CD4-positive, alpha-beta T cell treated with Interleukin-6 at 100 ng/mL for 8 hours (primary cell): Measurements from ENCODE around the gene POU2F1.
"Not testable (repeated sequence)": the region's sequence is repeated elsewhere in the genome, so short reads cannot be mapped to it uniquely, and the experiment has no call there.

Experiments
- DNase-seq: peaks from one replicate; pipeline ENCODE4 v3.0.0-alpha.2; 2020; ENCODE audit warnings: mixed read lengths, low spot score

Gene POU2F1

DNA sequence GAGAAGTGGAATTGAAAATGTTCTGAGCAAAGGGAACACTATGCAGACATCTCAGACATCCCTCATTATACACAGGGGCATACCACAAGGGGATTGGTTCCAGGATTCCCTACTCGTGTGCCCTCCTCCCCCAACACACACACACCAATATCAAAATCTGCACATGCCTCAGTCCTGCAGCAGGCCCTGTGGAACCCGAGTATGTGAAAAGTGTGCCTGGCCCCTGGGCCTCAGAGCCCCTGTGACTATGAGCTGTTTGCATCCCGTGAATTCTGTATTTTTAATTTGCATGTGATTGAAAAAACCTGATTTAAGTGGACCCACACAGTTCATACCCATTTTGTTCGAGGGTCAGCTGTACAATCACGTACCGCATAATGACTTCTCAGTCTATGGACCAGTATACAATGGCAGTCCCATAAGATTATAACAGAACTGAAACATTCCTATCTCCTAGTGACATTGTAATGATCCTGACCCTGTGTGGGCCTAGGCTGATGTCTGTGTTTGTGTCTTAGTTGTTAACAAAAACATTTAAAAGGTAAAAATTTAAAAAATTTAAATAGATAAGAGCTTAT lies 11.3 kb downstream of the POU2F1 start:
- no peak for DNase-seq

DNA sequence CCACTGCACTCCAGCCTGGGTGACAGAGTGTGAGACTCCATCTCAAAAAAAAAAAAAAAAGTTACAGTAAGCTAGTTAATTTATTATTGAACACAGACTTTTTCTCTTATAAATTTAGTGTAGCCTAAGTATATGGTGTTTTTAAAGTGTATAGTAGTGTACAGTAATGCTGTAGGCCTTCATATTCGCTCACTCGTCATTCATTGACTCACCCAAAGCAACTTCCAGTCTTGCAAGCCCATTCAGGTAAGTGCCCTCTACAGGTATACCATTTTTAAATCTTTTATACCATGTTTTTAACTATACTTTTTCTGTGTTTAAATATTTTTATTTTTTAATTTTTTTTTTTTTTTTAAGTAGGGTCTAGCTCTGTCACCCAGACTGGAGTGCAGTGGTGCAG lies 12.1 kb downstream of the POU2F1 start:
- DNase-seq = no peak

DNA sequence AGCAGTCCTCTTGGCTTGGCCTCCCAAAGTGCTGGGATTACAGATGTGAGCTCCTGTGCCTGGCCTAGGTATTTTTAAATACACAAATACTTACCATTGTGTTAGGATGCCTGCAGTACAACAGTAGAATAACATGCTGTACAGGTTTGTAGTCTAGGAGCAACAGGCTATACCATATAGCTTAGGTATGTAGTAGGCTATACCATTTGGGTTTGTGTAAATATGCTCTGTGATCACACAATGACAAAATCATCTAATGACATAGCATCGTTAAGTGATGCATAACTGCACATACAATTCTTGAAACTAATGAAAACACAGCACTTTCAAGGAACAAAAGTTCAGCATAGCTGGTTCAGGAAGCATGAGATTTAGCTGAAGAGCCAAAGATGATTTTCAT lies 12.7 kb downstream of the POU2F1 start:
- no peak for DNase-seq

DNA sequence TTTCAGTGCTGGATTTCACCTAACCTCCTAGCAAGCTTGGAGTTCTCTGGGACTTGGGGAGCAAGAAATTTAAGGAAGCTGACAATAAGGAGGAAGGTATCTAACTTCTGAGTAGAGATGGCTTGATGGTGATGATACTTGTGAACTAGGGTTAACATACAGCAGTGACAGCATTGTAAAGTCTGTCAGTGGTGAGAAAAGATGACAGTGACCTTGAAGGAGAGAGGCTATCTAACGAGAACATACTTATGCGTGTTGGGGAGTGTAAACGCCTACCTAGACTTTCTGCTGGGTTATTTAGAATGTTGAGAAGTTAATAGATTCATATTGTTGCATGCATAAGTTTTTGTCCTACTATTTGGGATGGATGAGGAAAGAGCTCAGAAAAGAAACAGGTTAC lies 16.3 kb downstream of the POU2F1 start:
- DNase-seq = no peak

DNA sequence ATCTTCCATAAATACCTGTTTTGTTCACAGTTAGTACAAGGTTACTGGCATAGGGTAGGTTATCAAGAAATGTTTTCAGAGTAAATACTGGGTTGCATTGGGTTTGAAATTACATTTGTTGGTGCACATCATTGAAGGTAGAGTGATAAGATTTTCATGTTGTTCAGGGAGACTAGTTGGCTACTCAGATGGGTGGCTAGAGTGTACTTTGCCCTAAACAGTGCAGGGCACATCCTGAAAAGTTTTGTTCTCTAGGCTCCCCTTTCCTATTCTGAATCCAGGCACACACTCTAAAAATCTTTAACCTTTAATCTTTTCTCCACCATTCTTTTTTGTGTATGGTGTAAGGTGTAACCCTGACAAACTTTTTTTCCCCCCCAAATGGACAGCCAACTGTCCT lies 18.0 kb downstream of the POU2F1 start:
- no peak for DNase-seq

DNA sequence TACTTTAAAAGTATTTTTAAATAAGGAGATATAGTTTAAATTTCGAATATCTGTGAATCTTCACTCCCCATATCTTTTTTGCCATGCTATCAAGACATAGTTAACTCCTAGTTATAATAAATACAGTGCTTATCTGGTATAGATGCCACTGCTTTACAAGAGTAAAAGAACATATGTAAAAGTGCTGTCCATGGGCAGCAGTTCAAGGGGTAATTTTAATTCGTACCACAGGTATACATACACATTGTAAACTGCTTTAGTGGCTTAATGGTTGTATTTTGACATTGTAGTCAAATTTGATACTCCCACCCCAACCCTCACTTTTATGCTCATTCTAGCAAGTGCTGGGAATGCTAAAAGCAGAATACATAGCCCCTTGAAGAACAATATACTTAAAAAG lies 18.6 kb downstream of the POU2F1 start:
- no peak for DNase-seq

DNA sequence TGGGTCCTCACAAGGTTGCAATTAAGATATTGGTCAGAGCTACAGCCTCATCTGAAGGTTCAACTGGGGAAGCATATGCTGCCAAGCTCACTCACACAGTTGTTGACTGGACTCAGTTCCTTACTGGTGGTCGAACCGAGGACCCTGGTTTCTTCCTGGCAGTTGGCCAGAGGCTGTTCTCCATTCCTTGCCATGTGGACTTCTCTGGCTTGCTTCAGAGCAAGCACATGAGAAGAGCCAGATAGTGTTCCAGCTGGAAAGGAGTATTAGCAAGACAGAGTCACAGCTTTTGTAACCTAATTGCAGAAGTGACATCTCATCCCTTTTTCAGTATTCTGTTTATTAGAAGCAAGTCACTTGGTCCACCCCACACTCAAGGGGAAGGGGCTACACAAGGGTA lies 23.6 kb downstream of the POU2F1 start:
- no peak for DNase-seq

DNA sequence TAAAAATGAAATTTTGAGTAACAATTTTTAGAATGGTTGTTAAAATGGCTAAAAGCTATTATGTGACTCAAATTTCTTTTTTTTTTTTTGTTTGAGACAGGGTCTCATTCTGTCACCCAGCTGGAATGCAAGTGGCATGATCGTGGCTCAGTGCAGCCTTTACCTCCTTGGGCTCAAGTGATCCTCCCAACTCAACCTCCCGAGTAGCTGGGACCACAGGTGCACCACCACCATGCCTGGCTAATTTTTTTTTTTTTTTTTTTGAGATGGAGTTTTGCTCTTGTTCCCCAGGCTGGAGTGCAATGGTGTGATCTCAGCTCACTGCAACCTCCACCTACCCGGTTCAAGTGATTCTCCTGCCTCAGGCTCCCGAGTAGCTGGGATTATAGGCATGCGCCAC lies 24.5 kb downstream of the POU2F1 start:
- not testable (repeated sequence) for DNase-seq

DNA sequence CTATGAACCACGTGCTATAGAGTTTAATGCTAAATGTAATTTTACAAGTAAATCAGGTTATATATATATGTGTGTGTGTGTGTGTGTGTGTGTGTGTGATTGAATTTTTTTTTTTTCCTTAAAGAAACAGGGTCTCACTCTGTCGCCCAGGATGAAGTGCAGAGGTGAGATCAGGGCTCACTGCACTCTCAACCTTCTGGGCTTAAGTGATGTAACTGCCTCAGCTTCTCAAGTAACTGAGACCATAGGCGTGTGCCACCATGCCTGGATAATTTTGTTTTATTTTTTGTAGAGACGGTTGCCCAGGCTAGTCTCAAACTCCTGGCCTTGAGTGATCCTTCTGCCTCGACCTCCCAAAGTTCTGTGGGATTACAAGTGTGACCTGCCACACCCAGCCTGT lies 26.3 kb downstream of the POU2F1 start:
- no peak for DNase-seq

DNA sequence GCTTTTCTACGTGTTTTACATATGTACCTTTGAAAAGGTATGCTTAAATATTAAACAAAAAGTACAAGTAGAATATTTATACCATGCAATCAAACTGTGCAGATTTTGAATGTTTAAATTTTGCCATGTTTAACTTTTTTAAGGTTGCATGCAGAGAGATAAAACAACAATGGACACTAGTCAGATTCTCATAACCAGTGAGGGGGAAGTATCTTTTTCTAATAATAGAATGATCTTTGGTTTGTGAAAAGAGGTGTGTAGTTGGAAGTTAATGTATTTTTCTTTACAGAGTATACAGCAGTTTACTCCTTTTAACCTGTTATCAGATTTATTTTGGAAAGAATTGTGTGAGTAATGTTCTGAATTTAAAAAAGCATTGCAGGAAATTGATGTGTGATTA lies 27.1 kb downstream of the POU2F1 start:
- no peak for DNase-seq

DNA sequence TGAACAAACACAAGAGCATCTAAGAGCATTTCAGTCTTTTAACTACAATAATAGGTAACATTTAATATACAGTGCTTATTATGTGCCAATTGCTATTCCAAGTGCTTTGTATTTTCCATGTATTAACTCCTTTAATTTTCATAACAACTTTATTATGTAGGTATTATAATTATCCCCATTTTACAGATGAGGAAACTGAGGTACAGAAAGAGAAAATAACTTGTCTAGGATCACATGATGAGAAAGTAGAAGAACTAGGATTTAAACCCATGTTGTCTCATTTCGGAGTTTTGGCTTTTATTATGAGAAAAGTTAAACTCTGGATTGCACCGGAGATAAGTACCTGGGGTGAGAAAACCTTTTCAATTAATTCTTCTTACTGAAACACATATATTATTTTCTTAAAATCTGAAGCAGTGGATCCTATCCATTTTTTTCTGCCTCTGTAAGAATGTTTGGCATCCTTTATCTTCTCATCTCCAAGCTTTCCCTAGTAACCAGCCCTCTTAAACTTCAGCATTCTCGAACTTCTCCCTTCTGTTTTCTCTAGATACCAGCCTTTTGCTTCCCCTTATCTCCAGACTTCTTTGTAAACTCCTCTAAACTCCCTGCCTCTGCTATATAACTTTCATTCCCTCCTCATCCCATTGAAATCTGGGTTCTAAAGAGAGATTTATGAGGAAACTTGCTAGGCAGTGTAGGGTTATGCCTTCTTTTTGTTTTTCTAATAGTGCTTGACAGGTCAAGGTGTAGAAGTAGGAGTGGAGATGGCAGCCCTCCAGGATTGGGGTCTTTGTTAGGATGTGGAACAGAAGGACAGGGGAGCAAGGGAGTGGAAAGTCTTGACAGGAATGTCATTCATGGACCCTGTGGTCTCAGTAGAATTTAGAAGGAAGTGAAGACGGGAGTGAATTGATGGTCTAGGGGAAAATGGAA lies 28.3 kb downstream of the POU2F1 start:
- DNase-seq = no peak

DNA sequence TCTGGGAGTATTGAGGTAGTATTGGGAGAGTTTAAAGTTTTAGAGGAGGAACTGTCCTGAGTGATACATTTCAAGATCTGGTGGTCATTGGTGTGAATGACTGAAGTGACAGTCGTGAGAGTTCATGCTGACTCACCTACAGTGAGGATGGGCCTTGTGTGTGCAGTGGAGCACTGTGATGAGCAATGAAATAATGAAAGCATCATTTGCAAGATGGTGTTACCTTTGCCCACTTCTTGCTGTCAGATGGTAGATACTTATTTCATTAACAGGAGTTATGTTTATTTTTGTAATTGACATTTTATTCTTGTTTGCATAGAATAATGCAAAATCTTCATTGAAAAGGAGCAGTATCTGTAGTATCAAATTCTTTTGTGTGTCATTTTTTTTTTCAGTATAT lies 29.0 kb downstream of the POU2F1 start:
- no peak for DNase-seq

DNA sequence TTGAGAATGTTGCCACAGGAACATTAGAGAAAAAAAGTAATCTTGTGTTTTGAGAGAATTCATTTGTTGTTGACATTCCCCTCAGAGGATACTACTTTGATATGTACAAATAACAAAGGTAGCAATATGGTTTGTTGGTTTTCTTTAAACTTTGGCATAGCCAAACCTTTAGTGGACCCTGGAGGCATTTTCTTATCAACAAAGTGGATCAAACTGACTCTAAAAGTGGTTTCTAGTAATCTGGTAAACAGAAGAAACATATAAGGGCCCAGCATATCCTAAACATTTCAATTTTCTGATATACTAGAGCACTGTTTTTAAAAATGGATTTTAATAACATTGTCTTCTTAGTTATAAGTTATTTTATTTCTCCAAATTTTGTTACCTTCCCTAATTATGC lies 29.8 kb downstream of the POU2F1 start:
- DNase-seq = no peak

DNA sequence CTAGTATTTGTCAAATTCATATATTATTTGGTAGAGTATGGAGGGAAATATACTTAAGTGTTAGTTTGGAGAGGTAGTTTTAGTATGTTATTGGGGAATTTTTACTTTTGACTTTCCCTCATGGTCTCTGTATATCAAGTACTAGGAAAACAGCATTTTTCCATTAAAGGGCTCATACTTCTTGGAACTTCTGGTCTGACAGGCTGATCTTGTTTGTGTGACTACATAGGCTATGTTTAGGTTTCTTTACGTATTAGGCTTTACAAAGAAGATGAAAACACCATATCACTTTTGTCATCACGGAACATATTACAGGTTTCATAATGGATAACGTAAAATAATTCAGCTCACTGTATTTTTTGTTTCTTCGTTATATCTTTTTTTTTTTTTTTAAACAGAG lies 30.8 kb downstream of the POU2F1 start:
- DNase-seq = no peak

DNA sequence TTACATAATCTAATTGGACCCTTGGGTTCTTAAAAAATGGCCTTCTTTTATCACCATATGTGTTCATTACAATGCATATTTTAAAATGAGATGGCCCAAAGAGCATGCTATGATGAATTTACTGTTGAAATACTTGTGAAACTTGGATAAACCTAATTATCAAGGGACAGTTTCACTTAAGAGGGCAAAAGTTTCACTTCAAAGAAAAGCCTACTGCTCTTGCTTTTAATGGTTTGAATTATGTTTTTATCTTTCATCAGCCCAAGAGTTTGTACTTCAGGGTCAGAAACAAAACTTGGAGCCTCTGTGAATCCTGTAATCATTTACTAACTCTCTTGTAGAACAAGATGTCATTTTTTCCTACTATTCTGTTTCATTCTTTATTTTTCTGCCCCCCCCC lies 32.3 kb downstream of the POU2F1 start:
- DNase-seq = no peak

DNA sequence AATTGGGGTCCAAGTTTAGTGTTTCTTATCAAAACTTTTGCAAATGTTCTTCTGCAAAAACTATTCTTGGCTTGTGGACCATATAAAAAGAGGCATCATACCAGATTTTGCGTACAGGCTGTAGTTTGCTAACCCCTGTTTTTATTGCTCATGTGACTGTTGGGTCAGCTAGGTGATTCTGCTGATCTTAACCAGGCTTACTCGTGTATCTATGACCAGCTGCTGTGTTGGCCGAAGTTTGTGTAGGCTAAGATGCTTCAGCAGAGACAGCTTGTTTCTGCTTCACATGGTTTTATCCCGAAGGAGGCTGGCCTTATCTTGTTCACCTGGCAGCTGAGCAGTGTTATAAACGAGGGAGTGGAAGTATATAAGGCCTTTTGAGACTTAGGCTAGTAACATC lies 38.2 kb downstream of the POU2F1 start:
- no peak for DNase-seq

DNA sequence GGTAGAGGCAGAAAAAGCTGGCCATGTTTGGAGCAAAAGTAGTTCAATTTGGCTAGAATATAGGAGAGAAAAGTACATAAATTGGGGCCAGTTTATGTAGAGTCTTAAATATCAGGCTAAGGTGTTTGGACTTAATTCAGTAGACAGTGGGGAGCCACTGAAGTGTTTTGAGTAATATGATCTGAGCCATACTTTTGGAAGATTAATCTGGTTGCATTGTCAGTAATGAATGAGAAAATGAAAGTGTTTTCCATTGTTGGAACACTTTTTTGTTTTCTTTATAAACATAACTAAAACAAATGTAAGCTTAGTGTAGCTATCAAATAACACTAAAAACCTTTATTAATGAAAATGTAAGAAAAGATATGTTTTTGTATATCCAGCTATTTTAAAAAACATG lies 42.1 kb downstream of the POU2F1 start:
- DNase-seq = no peak

DNA sequence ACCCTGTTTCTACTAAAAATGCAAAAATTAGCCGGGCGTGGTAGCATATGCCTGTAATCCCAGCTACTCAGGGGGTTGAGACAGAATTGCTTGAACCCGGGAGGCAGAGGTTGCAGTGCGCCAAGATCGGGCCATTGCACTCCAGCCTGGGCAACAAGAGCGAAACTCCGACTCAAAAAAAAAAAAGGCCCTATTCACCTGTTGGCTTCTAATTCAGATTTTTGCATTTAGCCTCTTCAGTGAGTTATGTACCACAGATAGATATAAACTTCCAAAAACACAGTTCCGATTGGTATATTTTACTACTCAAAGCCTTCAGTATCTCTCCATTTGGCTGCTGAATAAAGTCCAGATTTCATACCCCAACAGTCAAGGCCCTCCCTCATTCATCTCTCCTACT lies 42.7 kb downstream of the POU2F1 start:
- DNase-seq = no peak

DNA sequence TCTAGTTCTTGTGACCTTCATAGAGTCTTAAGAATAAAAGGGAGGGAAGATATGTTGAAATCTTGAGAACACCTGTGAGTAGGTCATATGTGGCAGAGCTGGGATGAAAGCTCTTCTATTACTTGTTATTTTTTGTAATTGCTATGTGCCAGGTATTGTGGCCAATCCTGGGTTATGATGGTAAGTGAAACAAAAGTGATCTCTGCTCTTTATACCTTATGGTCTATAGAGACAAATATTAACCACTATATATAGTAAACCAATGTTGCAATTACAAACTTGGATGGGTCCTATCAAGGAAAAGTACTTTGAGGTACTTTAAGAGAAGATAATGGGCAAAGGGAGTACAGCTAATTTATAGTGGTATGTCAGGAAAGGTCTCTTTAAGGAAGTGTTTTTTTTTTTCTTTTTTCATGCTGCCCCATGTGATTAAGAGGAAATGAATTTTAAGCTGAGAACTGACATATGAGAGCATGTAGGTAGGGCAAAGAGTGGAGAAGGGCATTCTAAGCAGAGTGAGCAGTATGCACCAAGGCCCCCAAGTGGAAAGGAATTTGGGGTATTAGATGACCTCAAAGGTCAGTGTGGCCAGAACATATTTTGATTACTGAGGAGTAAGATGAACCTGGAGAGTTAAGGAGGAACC lies 43.3 kb downstream of the POU2F1 start:
- DNase-seq = no peak

DNA sequence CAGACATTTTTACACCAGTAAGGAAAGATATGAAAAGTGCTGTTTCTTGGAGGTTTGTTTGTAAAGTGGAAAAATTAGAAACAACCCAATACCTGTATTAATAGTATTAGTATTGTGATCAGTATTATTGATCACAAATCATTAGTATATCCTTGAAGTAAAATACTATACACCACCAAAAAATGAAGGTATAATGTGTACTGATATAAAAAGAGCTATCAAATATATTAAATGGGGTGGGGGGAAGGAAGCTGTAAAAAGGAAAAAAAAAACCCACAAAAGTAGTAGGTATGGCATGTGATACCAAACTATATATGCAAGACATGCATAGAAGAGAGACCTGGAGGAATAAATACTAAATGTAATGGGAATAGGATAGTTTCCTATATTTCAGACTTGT lies 46.3 kb downstream of the POU2F1 start:
- DNase-seq = no peak

DNA sequence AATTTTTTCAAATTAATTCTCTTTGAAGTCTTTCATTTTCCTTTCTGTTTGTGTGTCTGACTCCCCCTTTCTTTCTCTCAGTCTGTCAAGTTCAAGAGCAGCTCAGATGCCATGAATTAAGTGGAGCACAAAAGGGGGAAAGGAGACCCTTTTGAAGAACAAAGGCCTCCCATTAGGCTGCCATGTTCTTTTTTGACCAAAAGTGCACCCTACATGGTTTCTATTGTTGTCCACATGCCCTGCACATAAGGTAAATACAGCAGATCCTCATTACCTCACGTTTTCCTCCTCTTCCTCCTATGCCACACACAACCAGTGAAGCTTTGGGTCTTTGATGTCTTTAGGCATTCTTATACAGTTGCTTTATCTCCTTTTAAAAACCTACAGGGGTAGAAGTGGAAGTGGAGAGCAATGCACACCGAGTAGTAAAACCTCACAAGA lies 47.7 kb downstream of the POU2F1 start:
- no peak for DNase-seq

DNA sequence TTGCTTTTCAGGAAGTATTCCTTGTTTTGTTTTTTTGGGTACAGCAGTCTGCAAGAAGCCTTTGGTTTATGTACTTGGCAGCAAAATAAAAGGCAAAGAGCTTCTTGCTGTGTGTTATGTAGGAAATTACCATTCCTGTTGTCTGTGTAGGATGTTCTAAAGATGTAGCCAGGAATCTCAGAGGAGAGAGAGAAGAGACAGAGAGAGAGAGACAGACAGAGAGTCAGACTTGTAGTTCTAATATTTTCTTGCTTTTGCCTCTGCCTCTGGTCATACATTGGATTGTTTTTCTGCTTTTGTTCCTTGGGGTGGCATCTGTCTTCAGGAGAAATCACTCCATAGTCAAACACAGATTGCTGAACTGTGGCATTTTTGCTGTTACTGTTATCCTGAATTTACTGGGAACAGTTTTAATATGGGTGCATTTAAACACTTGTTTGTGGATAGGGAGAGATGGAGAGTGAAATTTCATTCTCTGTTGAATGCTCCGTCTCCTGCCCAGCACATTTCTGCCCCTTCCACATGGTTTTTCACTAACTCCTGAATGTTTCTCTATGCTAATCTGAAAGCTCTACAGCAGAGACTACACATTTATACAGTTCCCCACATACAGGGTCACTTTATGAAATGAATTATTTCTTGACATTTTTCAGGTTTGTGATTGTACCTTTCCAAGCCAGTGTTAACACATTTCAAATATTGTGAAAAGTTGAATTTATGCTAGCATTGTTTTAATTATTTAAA lies 49.8 kb downstream of the POU2F1 start:
- DNase-seq = no peak
